CD14-positive monocyte (primary cell): Measurements from ENCODE around the gene CHCHD6. TPM values are rescaled to one million over a fixed set of nuclear protein-coding genes. Genes with fewer than 3 reads are reported as not detected.

ENCODE experiments used
- DNase-seq, 3 donors: peaks; one replicate each; pipeline ENCODE4 v3.0.0-alpha.2; 2011 to 2022
- H2AFZ ChIP-seq: 2 replicates; pipeline ENCODE4 v1.6.0; 2012; ENCODE audit warnings: mild to moderate bottlenecking, low read depth, low read length, inconsistent platforms; ENCODE audit not compliant: insufficient read depth, poor library complexity, severe bottlenecking
- H3K27ac ChIP-seq, 2 donors: 1 replicate in 1 of 2; 2 replicates in 1 of 2; pipeline ENCODE4 v1.5.1; 2012 to 2013; ENCODE audit warnings: low read length in 2 of 2, control low read depth in 1 of 2, inconsistent platforms in 1 of 2, low read depth in 1 of 2, mild to moderate bottlenecking in 1 of 2
- H3K27me3 ChIP-seq, 2 donors: one replicate each; pipeline versions ENCODE4 v1.6.0 to v1.6.1; 2011 to 2013; ENCODE audit warnings: low read length in 2 of 2; ENCODE audit not compliant: control insufficient read depth in 2 of 2, insufficient read depth in 2 of 2
- H3K36me3 ChIP-seq, 2 donors: replicated peaks in 1 of 2; 1 replicate in 1 of 2; 2 replicates in 1 of 2; pipeline versions ENCODE4 v1.5.1 to v1.6.1; 2012 to 2013; ENCODE audit warnings: low read length in 2 of 2, control low read depth in 1 of 2, inconsistent platforms in 1 of 2, mild to moderate bottlenecking in 1 of 2; ENCODE audit not compliant: insufficient read depth in 2 of 2, control insufficient read depth in 1 of 2
- H3K4me1 ChIP-seq, 2 donors: 1 replicate in 1 of 2; 2 replicates in 1 of 2; pipeline versions ENCODE4 v1.5.1 to v1.6.1; 2012 to 2013; ENCODE audit warnings: low read length in 2 of 2, control low read depth in 1 of 2, inconsistent platforms in 1 of 2, mild to moderate bottlenecking in 1 of 2, moderate library complexity in 1 of 2; ENCODE audit not compliant: insufficient read depth in 2 of 2, control insufficient read depth in 1 of 2
- H3K4me2 ChIP-seq: replicated peaks from 2 replicates; pipeline ENCODE3; 2012; ENCODE audit warnings: low read length, moderate library complexity, mild to moderate bottlenecking; ENCODE audit not compliant: poor library complexity, severe bottlenecking; ENCODE audit errors: extremely low read depth
- H3K4me3 ChIP-seq, 3 experiments: fragments of 200-600 bp in 1 of 3; sonication (generic) in 1 of 3; replicated peaks in 1 of 3; 1 replicate in 2 of 3; 2 replicates in 1 of 3; pipeline ENCODE4 v1.5.1; 2011 to 2013; ENCODE audit warnings: low read length in 3 of 3, mild to moderate bottlenecking in 3 of 3, control low read depth in 2 of 3, low read depth in 2 of 3, inconsistent platforms in 1 of 3, moderate library complexity in 1 of 3
- H3K79me2 ChIP-seq: 2 replicates; pipeline ENCODE4 v1.6.0; 2012; ENCODE audit warnings: mild to moderate bottlenecking, control low read depth, inconsistent platforms, low read length, moderate library complexity; ENCODE audit not compliant: insufficient read depth
- H3K9ac ChIP-seq: 2 replicates; pipeline ENCODE4 v1.6.0; 2017; ENCODE audit warnings: low read length, mild to moderate bottlenecking; ENCODE audit not compliant: insufficient read depth, poor library complexity, severe bottlenecking
- H3K9me3 ChIP-seq, 2 donors: replicated peaks in 1 of 2; 1 replicate in 1 of 2; 2 replicates in 1 of 2; pipeline versions ENCODE4 v1.5.1 to v1.6.1; 2012 to 2013; ENCODE audit warnings: low read length in 2 of 2, control low read depth in 1 of 2; ENCODE audit not compliant: control insufficient read depth in 1 of 2, insufficient read depth in 1 of 2
- H4K20me1 ChIP-seq: 2 replicates; pipeline ENCODE4 v1.6.0; 2012; ENCODE audit warnings: mild to moderate bottlenecking, low read length, control low read depth, moderate library complexity; ENCODE audit not compliant: insufficient read depth
- H3K27ac Mint-ChIP-seq, 7 donors: one replicate each; pipeline ENCODE4 v1.8.0; 2020; ENCODE audit warnings: mild to moderate bottlenecking in 7 of 7, mixed read lengths in 7 of 7, moderate library complexity in 6 of 7, inconsistent platforms in 2 of 7
- H3K27me3 Mint-ChIP-seq, 3 donors: one replicate each; pipeline ENCODE4 v1.8.0; 2021 to 2022; ENCODE audit warnings: low read depth in 3 of 3, mild to moderate bottlenecking in 3 of 3, mixed read lengths in 3 of 3, moderate library complexity in 3 of 3, inconsistent platforms in 1 of 3
- H3K36me3 Mint-ChIP-seq, 2 donors: one replicate each; pipeline ENCODE4 v1.8.0; 2020; ENCODE audit warnings: mixed read lengths in 2 of 2, inconsistent platforms in 1 of 2, mild to moderate bottlenecking in 1 of 2
- H3K4me1 Mint-ChIP-seq: one replicate; pipeline ENCODE4 v1.8.0; 2020; ENCODE audit warnings: mild to moderate bottlenecking, mixed read lengths
- H3K4me3 Mint-ChIP-seq, 2 donors: one replicate each; pipeline ENCODE4 v1.8.0; 2020; ENCODE audit warnings: mild to moderate bottlenecking in 2 of 2, mixed read lengths in 2 of 2, moderate library complexity in 1 of 2
- H3K9me3 Mint-ChIP-seq, 7 donors: one replicate each; pipeline ENCODE4 v1.8.0; 2020 to 2022; ENCODE audit warnings: mixed read lengths in 7 of 7, mild to moderate bottlenecking in 6 of 7, moderate library complexity in 6 of 7, inconsistent platforms in 2 of 7
- CTCF ChIP-seq: fragments of 200-600 bp; IDR thresholded peaks from one replicate; pipeline ENCODE4 v1.8.0; 2022; ENCODE audit warnings: antibody characterized with exemption, mild to moderate bottlenecking
- WGBS: methylation state at CpG from one replicate; pipeline ENCODE4 v1.1.5; 2013; ENCODE audit warnings: missing lambda C conversion rate; ENCODE audit not compliant: insufficient coverage; 5-methylcytosine and 5-hydroxymethylcytosine counted together
- intact Hi-C, 2 donors: fragments of 100-400 bp; cut with micrococcal nuclease; formaldehyde crosslinking; loops; one replicate each; pipeline versions ENCODE4 v1.15.0 to v1.15.1; 2023
- polyA plus RNA-seq, 3 donors: library from polyadenylated mRNA; depleted of rRNA in 1 of 3; unstranded in 2 of 3; stranded (reverse) in 1 of 3; fragments of 300-500 nt in 2 of 3; fragments of >200 nt in 1 of 3; fragmentation: Illumina TruSeq in 2 of 3; gene quantifications; 1 replicate in 2 of 3; 2 replicates in 1 of 3; pipeline ENCODE4 v1.2.3, GENCODE V29; 2012 to 2021

CHCHD6 gene
- polyA plus RNA-seq, 3 donors, result 1.1 to 1.8 (median 1.8) TPM

DNA sequence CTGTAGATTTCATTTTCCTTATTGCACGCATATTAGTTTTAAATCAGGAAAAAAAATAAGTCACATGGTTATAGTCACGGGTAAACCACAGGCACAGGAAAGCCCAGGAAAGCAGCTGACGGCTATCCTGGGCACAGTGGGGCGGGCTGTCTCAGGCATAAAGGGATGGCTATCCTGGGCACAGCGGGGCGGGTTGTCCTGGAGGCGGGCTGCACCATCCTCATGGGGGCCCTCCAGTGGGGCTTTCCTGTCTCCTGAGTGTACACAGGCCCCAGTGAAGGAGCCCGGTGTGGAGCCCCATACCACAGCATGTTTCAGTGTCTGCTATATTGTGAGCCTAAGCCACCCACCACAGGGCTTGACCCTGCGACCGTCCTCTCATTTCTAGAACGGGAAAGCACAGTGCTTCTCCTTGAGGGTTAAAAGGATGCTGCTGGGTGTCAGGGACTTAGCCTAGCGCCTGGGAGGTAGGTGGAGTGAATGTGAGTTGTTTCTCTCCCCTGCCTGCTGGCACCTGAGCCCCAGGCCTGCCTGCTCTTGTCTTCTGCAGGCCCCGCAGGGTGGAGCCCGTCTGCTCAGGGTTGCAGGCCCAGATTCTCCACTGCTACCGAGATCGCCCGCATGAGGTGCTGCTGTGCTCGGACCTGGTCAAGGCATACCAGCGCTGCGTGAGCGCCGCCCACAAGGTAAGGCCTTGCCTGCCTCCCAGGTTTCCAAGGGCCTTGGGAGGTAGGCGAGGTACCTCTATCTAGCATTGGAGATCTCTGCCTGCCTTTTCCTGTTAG, 253.0 kb downstream of the CHCHD6 start:
- no peak overlapping the region for H3K4me3 Mint-ChIP-seq
- no peaks in the 10 kb centered on the region for H3K79me2 ChIP-seq
- WGBS, result 85% methylated on average over 19 of the region's 23 CpGs
- H3K27ac Mint-ChIP-seq, result no peak overlapping the region
- intact Hi-C loops, result no loop called here
- no peaks in the 10 kb centered on the region for H3K4me1 Mint-ChIP-seq
- H3K4me1 ChIP-seq, result no peaks in the 10 kb centered on the region
- no peak overlapping the region for H3K27ac ChIP-seq
- H3K36me3 Mint-ChIP-seq, result no peaks in the 10 kb centered on the region
- TF ChIP-seq CTCF, result no peak
- peaks cover 7 to 23% (median 19%) of the 10 kb centered on the region in 3 donors for H3K27me3 Mint-ChIP-seq
- DNase-seq, result no peak
- H3K4me3 ChIP-seq, result no peak overlapping the region
- H2AFZ ChIP-seq, result no peak overlapping the region
- H3K4me2 ChIP-seq, result no peak overlapping the region
- H3K9ac ChIP-seq, result no peak overlapping the region
- no peaks in the 10 kb centered on the region for H3K9me3 Mint-ChIP-seq
- H4K20me1 ChIP-seq, result no peaks in the 10 kb centered on the region
- H3K9me3 ChIP-seq, result no peaks in the 10 kb centered on the region
- H3K36me3 ChIP-seq, result no peaks in the 10 kb centered on the region
- peaks cover 0 to 2% of the 10 kb centered on the region in 2 donors for H3K27me3 ChIP-seq

GRCh38 chr3:126957776-126958637, 254.0 kb downstream of the CHCHD6 start:
- Mint-ChIP-seq H3K36me3 (no peaks in the 10 kb centered on the region), H3K4me3 (no peak overlapping the region), H3K27me3 (peaks cover 7 to 22% (median 21%) of the 10 kb centered on the region in 3 donors), H3K27ac (no peak overlapping the region), H3K4me1 (no peaks in the 10 kb centered on the region), H3K9me3 (no peaks in the 10 kb centered on the region)
- 94% methylated on average over 10 of the region's 14 CpGs for WGBS
- TF ChIP-seq CTCF, result no peak
- H2AFZ ChIP-seq, result no peak overlapping the region
- H3K27me3 ChIP-seq, result no peaks in the 10 kb centered on the region
- no peaks in the 10 kb centered on the region for H3K36me3 ChIP-seq
- intact Hi-C loops, result no loop called here
- no peak overlapping the region for H3K27ac ChIP-seq
- DNase-seq, result no peak
- no peaks in the 10 kb centered on the region for H3K79me2 ChIP-seq
- no peaks in the 10 kb centered on the region for H4K20me1 ChIP-seq
- H3K9ac ChIP-seq, result no peak overlapping the region
- H3K9me3 ChIP-seq, result no peaks in the 10 kb centered on the region
- no peaks in the 10 kb centered on the region for H3K4me1 ChIP-seq
- H3K4me3 ChIP-seq, result no peak overlapping the region
- H3K4me2 ChIP-seq, result no peak overlapping the region
